Endothelial cell (in vitro differentiated cells): Measurements from ENCODE around the gene PATJ. TPM values are rescaled to one million over a fixed set of nuclear protein-coding genes. Genes with fewer than 3 reads are reported as not detected.

Experiments
- DNase-seq: peaks from one replicate; pipeline ENCODE4 v3.0.0; 2021; ENCODE audit warnings: low spot score
- H3K27ac Mint-ChIP-seq: one replicate; pipeline ENCODE4 v1.8.0; 2021; ENCODE audit warnings: mixed read lengths, inconsistent platforms; ENCODE audit not compliant: unreplicated experiment
- H3K27me3 Mint-ChIP-seq: one replicate; pipeline ENCODE4 v1.8.0; 2021; ENCODE audit warnings: mild to moderate bottlenecking, moderate library complexity, mixed read lengths, inconsistent platforms; ENCODE audit not compliant: unreplicated experiment
- H3K36me3 Mint-ChIP-seq: one replicate; pipeline ENCODE4 v1.8.0; 2021; ENCODE audit warnings: mild to moderate bottlenecking, low read depth, mixed read lengths, inconsistent platforms; ENCODE audit not compliant: unreplicated experiment
- H3K4me1 Mint-ChIP-seq: one replicate; pipeline ENCODE4 v1.8.0; 2021; ENCODE audit warnings: mild to moderate bottlenecking, mixed read lengths, inconsistent platforms; ENCODE audit not compliant: unreplicated experiment
- H3K4me3 Mint-ChIP-seq: one replicate; pipeline ENCODE4 v1.8.0; 2021; ENCODE audit warnings: mild to moderate bottlenecking, mixed read lengths, inconsistent platforms; ENCODE audit not compliant: unreplicated experiment
- H3K9me3 Mint-ChIP-seq: one replicate; pipeline ENCODE4 v1.8.0; 2021; ENCODE audit warnings: mixed read lengths, inconsistent platforms; ENCODE audit not compliant: unreplicated experiment
- total RNA-seq: library from RNA; stranded (reverse); fragmentation: NEBNext Ultra II Directional; extraction: Animal tissue kit (Norgen Biotek cat#: 25700); gene quantifications from one replicate; pipeline ENCODE4 v1.2.1, GENCODE V29; 2021; ENCODE audit not compliant: unreplicated experiment
- TF ChIP-seq, protein P1 (sequence below): fragments of 200-600 bp; sonication (generic); IDR thresholded peaks from one replicate; pipeline ENCODE4 v1.5.0; 2021; ENCODE audit warnings: antibody characterized with exemption; ENCODE audit not compliant: unreplicated experiment

Gene PATJ
- total RNA-seq, 1 donor from 2014 or later = 13.9 TPM

DNA sequence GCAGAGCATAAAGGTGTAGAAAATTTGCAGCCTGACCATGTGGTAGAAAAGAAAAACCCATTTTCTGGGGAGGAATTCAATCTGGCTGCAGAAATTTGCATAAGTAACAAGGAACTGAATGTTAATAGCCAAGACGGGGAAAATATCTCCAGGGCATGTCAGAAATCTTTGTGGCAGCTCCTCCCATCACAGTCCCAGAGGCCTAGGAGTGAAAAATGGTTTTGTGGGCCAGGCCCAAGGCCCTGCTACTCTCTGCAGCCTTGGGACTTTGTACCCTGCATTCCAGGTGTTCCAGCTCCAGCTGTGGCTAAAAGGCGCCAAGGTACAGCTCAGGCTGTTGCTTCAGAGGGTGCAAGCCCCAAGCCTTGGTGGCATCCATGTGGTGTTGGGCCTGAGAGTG, 152.9 kb downstream of the PATJ start:
- DNase-seq = no peak
- H3K27me3 Mint-ChIP-seq = no peaks in the 10 kb centered on the region
- H3K9me3 Mint-ChIP-seq = no peaks in the 10 kb centered on the region
- H3K27ac Mint-ChIP-seq = no peak overlapping the region
- H3K36me3 Mint-ChIP-seq = no peaks in the 10 kb centered on the region
- no peaks in the 10 kb centered on the region for H3K4me1 Mint-ChIP-seq
- no peak overlapping the region for H3K4me3 Mint-ChIP-seq
- TF ChIP-seq, protein P1, sequence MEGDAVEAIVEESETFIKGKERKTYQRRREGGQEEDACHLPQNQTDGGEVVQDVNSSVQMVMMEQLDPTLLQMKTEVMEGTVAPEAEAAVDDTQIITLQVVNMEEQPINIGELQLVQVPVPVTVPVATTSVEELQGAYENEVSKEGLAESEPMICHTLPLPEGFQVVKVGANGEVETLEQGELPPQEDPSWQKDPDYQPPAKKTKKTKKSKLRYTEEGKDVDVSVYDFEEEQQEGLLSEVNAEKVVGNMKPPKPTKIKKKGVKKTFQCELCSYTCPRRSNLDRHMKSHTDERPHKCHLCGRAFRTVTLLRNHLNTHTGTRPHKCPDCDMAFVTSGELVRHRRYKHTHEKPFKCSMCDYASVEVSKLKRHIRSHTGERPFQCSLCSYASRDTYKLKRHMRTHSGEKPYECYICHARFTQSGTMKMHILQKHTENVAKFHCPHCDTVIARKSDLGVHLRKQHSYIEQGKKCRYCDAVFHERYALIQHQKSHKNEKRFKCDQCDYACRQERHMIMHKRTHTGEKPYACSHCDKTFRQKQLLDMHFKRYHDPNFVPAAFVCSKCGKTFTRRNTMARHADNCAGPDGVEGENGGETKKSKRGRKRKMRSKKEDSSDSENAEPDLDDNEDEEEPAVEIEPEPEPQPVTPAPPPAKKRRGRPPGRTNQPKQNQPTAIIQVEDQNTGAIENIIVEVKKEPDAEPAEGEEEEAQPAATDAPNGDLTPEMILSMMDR = no peak

DNA sequence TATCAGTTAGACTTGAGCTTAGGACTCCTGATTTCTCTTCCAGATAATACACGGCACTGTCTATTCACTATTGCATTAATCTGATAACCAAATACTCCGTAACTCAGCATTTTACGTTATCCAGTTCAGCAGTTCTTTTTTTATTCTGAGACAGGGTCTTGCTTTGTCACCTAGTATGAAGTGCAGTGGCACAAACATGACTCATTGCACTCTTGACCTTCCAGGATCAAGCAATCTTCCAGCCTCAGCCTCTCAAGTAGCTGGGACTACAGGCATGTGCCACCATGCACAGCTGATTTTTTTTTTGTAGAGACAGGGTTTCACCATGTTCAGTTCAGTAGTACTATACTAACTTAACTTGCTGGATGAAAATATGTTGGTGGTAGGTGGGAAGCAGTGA, 156.4 kb downstream of the PATJ start:
- H3K4me1 Mint-ChIP-seq = no peaks in the 10 kb centered on the region
- TF ChIP-seq, protein P1 = no peak
- no peak for DNase-seq
- H3K4me3 Mint-ChIP-seq = no peak overlapping the region
- no peaks in the 10 kb centered on the region for H3K36me3 Mint-ChIP-seq
- no peaks in the 10 kb centered on the region for H3K27me3 Mint-ChIP-seq
- H3K9me3 Mint-ChIP-seq = no peaks in the 10 kb centered on the region
- H3K27ac Mint-ChIP-seq = no peak overlapping the region

DNA sequence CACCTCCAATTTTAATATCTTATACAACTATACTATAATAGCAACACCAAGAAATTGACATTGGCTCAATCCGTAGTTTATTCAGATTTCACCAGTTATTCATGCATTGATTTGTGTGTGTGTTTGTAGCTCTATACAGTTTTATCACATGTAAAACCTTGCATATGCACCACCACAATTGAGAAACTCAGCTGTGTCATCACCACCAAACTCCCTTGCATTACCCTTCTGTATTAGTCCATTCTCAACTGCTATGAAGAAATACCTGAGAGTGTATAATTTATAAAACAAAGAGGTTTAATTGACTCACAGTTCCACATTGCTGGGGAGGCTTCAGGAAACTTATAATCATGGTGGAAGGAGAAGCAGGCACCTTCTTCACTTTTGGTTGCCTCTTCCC, 162.1 kb downstream of the PATJ start:
- H3K27ac Mint-ChIP-seq = no peak overlapping the region
- H3K9me3 Mint-ChIP-seq = no peaks in the 10 kb centered on the region
- no peaks in the 10 kb centered on the region for H3K36me3 Mint-ChIP-seq
- H3K27me3 Mint-ChIP-seq = no peaks in the 10 kb centered on the region
- no peak overlapping the region for H3K4me3 Mint-ChIP-seq
- peaks cover 11% of the 10 kb centered on the region for H3K4me1 Mint-ChIP-seq
- no peak for DNase-seq
- TF ChIP-seq, protein P1 = no peak

DNA sequence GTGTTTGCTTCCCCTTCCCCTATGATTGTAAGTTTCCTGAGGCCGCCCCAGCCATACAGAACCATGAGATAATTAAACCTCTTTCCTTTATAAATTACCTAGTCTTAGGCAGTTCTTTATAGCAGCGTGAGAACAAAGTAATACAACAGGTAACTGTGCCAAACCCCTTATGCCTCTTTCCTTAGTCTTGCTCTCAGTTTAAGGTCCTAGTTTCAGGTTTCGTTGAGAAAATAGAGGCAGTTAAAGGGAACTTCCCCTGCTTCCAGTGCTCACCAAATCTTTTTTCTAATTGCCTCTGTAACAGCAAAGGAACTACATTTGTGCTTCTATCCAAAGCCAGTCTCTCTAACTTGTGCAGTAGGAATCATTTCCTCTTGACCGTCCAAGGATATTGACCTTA, 164.8 kb downstream of the PATJ start:
- TF ChIP-seq, protein P1 = no peak
- peaks cover 11% of the 10 kb centered on the region for H3K4me1 Mint-ChIP-seq
- H3K36me3 Mint-ChIP-seq = no peaks in the 10 kb centered on the region
- no peak overlapping the region for H3K4me3 Mint-ChIP-seq
- no peaks in the 10 kb centered on the region for H3K9me3 Mint-ChIP-seq
- DNase-seq = no peak
- peak overlapping the region; percentile 76 for H3K27ac Mint-ChIP-seq
- H3K27me3 Mint-ChIP-seq = no peaks in the 10 kb centered on the region

DNA sequence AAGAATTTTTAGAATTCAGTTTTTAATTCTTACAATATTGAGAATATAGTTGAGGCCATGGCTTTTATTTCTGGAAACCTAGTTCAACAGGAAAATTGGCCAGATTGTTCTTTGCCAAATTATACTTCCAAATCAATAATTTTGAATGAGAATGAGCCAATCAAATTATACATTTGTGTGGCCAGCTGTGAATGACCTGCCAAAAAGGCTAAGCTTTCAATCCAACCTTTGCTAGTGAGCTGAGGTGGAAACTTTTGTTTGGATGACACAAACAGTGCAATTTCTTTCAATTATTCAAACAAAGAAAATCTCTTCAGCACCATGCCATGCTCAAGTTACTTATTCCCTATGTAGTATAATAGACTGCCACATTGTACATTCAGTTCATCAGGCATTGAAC, 167.8 kb downstream of the PATJ start:
- Mint-ChIP-seq H3K9me3 (no peaks in the 10 kb centered on the region), H3K27ac (no peak overlapping the region), H3K36me3 (no peaks in the 10 kb centered on the region), H3K27me3 (no peaks in the 10 kb centered on the region), H3K4me1 (peaks cover 18% of the 10 kb centered on the region), H3K4me3 (no peak overlapping the region)
- TF ChIP-seq, protein P1 = no peak
- DNase-seq = no peak
